ENCODE results near the gene FOXL3. TPM values are rescaled to one million over a fixed set of nuclear protein-coding genes. Genes with fewer than 3 reads are reported as not detected.

FOXL3 gene
- total and polyA plus RNA-seq, 2 experiments from 2014 or later: not detected

DNA sequence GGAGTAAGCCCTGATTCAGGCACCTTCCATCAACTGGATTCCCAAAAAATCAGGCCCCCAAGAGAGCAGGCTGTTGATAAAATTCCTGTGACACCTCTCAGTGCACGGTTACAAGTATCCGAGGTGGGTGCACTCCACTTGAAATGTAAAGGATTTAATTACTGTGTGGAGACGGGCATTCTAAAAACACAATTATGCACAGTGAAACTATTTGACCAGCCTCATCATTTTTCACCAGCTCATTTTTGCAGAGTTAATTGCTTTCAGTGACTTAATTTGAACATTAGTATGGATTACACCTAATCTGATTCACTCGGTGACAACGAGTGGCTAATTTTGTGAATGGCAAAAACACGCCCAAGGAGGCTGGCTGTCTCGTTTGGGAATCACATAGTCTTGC lies 2.3 kb downstream of the FOXL3 start (continued):
- TF ChIP-seq, protein P1, sequence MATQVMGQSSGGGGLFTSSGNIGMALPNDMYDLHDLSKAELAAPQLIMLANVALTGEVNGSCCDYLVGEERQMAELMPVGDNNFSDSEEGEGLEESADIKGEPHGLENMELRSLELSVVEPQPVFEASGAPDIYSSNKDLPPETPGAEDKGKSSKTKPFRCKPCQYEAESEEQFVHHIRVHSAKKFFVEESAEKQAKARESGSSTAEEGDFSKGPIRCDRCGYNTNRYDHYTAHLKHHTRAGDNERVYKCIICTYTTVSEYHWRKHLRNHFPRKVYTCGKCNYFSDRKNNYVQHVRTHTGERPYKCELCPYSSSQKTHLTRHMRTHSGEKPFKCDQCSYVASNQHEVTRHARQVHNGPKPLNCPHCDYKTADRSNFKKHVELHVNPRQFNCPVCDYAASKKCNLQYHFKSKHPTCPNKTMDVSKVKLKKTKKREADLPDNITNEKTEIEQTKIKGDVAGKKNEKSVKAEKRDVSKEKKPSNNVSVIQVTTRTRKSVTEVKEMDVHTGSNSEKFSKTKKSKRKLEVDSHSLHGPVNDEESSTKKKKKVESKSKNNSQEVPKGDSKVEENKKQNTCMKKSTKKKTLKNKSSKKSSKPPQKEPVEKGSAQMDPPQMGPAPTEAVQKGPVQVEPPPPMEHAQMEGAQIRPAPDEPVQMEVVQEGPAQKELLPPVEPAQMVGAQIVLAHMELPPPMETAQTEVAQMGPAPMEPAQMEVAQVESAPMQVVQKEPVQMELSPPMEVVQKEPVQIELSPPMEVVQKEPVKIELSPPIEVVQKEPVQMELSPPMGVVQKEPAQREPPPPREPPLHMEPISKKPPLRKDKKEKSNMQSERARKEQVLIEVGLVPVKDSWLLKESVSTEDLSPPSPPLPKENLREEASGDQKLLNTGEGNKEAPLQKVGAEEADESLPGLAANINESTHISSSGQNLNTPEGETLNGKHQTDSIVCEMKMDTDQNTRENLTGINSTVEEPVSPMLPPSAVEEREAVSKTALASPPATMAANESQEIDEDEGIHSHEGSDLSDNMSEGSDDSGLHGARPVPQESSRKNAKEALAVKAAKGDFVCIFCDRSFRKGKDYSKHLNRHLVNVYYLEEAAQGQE (IDR thresholded peaks at IDR 0.05; ENCODE audit: unreplicated experiment): no peak
- TF ChIP-seq EZH2 (IDR thresholded peaks at IDR 0.05; ENCODE audit: low read depth, unreplicated experiment): no peak
- no peak for TF ChIP-seq POLR2AphosphoS5 (IDR thresholded peaks at IDR 0.05; ENCODE audit: low read depth)
- no peak for TF ChIP-seq EZH2phosphoT487 (IDR thresholded peaks at IDR 0.05; ENCODE audit: unreplicated experiment)

DNA sequence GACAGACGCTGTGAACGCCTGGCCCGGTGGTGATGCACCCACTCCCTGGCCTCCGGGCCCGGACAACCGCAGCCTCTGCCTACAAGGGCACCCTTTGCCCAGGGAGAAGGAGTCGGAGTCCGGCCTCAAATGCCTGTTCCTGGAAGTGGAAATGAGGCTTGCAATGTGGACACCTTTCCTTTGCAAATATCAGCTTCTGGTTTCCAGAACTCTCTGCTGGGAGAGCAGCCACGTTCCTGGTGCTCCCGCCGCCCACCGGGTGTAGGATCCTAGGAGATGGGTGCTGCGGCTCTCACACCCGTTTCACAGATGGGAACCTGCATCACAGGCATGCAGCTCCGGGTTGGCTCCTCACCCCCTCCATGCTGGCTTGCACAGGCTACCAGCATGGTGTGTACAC lies 2.9 kb downstream of the FOXL3 start:
- H2AFZ ChIP-seq: no peak overlapping the region
- H3K27me3 Mint-ChIP-seq (ENCODE audit: insufficient read depth, low read depth, poor library complexity): peaks cover 5% of the 10 kb centered on the region
- no peaks in the 10 kb centered on the region for H3K79me2 ChIP-seq (replicated peaks; ENCODE audit: insufficient read depth)
- H3K4me1 ChIP-seq (ENCODE audit: insufficient read depth): no peaks in the 10 kb centered on the region; the same call in 1 of the 2 replicates
- H3K9me2 ChIP-seq (ENCODE audit: insufficient read depth): no peaks in the 10 kb centered on the region
- H3K36me3 Mint-ChIP-seq (ENCODE audit: low read depth): peaks cover 14% of the 10 kb centered on the region
- no peaks in the 10 kb centered on the region for H3K36me3 ChIP-seq (ENCODE audit: insufficient read depth)
- H3K27me3 ChIP-seq (ENCODE audit: insufficient read depth): peaks cover 60% of the 10 kb centered on the region
- no peak overlapping the region for H3K4me3 ChIP-seq
- no peak for ATAC-seq
- no peak overlapping the region for H3K27ac ChIP-seq (ENCODE audit: low read depth)
- peaks cover 34% of the 10 kb centered on the region for H3K9me3 Mint-ChIP-seq
- no peaks in the 10 kb centered on the region for H4K20me1 ChIP-seq (replicated peaks; ENCODE audit: insufficient read depth)
- no peak overlapping the region for H3K4me3 Mint-ChIP-seq
- no peak for DNase-seq (ENCODE audit: low spot score)
- no peaks in the 10 kb centered on the region for H3K4me1 Mint-ChIP-seq
- no peak overlapping the region for H3K27ac Mint-ChIP-seq
- H3F3A ChIP-seq (replicated peaks; ENCODE audit: low read depth): 0 out of 2 replicates have a peak, but pooled peaks cover 4% of the 10 kb centered on the region
- H3K4me2 ChIP-seq: no peak overlapping the region
- TF ChIP-seq, protein P2, sequence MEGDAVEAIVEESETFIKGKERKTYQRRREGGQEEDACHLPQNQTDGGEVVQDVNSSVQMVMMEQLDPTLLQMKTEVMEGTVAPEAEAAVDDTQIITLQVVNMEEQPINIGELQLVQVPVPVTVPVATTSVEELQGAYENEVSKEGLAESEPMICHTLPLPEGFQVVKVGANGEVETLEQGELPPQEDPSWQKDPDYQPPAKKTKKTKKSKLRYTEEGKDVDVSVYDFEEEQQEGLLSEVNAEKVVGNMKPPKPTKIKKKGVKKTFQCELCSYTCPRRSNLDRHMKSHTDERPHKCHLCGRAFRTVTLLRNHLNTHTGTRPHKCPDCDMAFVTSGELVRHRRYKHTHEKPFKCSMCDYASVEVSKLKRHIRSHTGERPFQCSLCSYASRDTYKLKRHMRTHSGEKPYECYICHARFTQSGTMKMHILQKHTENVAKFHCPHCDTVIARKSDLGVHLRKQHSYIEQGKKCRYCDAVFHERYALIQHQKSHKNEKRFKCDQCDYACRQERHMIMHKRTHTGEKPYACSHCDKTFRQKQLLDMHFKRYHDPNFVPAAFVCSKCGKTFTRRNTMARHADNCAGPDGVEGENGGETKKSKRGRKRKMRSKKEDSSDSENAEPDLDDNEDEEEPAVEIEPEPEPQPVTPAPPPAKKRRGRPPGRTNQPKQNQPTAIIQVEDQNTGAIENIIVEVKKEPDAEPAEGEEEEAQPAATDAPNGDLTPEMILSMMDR (conservative IDR thresholded peaks at IDR 0.05; ENCODE audit: low read depth in 2 of 2): no peak
- TF ChIP-seq, protein P1 (IDR thresholded peaks at IDR 0.05; ENCODE audit: unreplicated experiment): no peak
- TF ChIP-seq, protein P3, sequence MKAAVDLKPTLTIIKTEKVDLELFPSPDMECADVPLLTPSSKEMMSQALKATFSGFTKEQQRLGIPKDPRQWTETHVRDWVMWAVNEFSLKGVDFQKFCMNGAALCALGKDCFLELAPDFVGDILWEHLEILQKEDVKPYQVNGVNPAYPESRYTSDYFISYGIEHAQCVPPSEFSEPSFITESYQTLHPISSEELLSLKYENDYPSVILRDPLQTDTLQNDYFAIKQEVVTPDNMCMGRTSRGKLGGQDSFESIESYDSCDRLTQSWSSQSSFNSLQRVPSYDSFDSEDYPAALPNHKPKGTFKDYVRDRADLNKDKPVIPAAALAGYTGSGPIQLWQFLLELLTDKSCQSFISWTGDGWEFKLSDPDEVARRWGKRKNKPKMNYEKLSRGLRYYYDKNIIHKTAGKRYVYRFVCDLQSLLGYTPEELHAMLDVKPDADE (IDR thresholded peaks at IDR 0.05): no peak
- no peak for TF ChIP-seq NANOG (IDR thresholded peaks at IDR 0.05; ENCODE audit: borderline replicate concordance)
- no peak for TF ChIP-seq ZNF114 (CRISPR knock-in tag; IDR thresholded peaks at IDR 0.05)
- no peak for TF ChIP-seq EZH2 (IDR thresholded peaks at IDR 0.05; ENCODE audit: low read depth, unreplicated experiment)
- no peak for TF ChIP-seq ZNF331 (CRISPR knock-in tag; IDR thresholded peaks at IDR 0.05; ENCODE audit: low read depth)
- no peak for TF ChIP-seq CREB1 (CRISPR knock-in tag; IDR thresholded peaks at IDR 0.05; ENCODE audit: low read depth)

Data from GM23338 (cell line).